PC-3 (cell line): ENCODE data around the gene SIL1. TPM values are rescaled to one million over a fixed set of nuclear protein-coding genes. Genes with fewer than 3 reads are reported as not detected.

Source experiments
- ATAC-seq: fragments of 200-7000 bp; cut with Tn5 transposase; 2 replicates; pipeline ENCODE4 v1.9.1; 2020; ENCODE audit warnings: mild to moderate bottlenecking, moderate library complexity
- BruUV-seq: library from RNA; stranded (reverse); fragments of 400-500 nt; replicated peaks from 2 replicates; lab custom pipeline; 2021; lab: Mats Ljungman, UMichigan
- CTCF ChIA-PET: fragments of 300-600 bp; sonication (Branson Sonifier 250); formaldehyde crosslinking; loops from one replicate; lab custom pipeline; 2022; ENCODE audit warnings: antibody characterized with exemption; lab: Charles Lee
- POLR2A ChIA-PET: fragments of 300-600 bp; sonication (Branson Sonifier 250); formaldehyde crosslinking; loops from one replicate; lab custom pipeline; 2022; ENCODE audit warnings: antibody characterized with exemption; ENCODE audit not compliant: unreplicated experiment; lab: Charles Lee
- DNase-seq: peaks from one replicate; pipeline ENCODE4 v3.0.0-alpha.2; 2015
- H2AFZ ChIP-seq: fragments of 300-600 bp; sonication (generic); 2 replicates; pipeline ENCODE4 v1.6.0; 2016; ENCODE audit warnings: antibody characterized with exemption, low read length
- H3F3A ChIP-seq: fragments of 300-600 bp; sonication (generic); one replicate; pipeline ENCODE4 v1.6.0; 2017; ENCODE audit warnings: antibody characterized with exemption, low read length, control low read depth, mild to moderate bottlenecking; ENCODE audit not compliant: unreplicated experiment
- H3K27ac ChIP-seq: fragments of 300-600 bp; sonication (generic); 2 replicates; pipeline ENCODE4 v1.5.1; 2016; ENCODE audit warnings: mild to moderate bottlenecking, low read length
- H3K27me3 ChIP-seq: fragments of 300-600 bp; sonication (generic); 2 replicates; pipeline ENCODE4 v1.6.1; 2016; ENCODE audit warnings: low read length, mixed read lengths
- H3K36me3 ChIP-seq: fragments of 300-600 bp; sonication (generic); 2 replicates; pipeline ENCODE4 v1.6.1; 2016; ENCODE audit warnings: low read depth, mixed run types, low read length, mixed read lengths
- H3K4me1 ChIP-seq: fragments of 300-600 bp; sonication (generic); 2 replicates; pipeline ENCODE4 v1.5.1; 2016; ENCODE audit warnings: low read length; ENCODE audit not compliant: insufficient read depth
- H3K4me2 ChIP-seq: fragments of 300-600 bp; sonication (generic); 2 replicates; pipeline ENCODE4 v1.6.0; 2016; ENCODE audit warnings: low read length
- H3K4me3 ChIP-seq: fragments of 300-600 bp; sonication (generic); 2 replicates; pipeline ENCODE4 v1.5.1; 2016; ENCODE audit warnings: mild to moderate bottlenecking, low read length, mixed read lengths
- H3K79me2 ChIP-seq: fragments of 300-600 bp; sonication (generic); 2 replicates; pipeline ENCODE4 v1.6.1; 2017; ENCODE audit warnings: low read length, mixed read lengths
- H3K9ac ChIP-seq: fragments of 300-600 bp; sonication (generic); 2 replicates; pipeline ENCODE4 v1.6.0; 2016; ENCODE audit warnings: mild to moderate bottlenecking, low read length
- H3K9me2 ChIP-seq: fragments of 300-600 bp; sonication (generic); replicated peaks from 2 replicates; pipeline ENCODE4 v1.6.1; 2016; ENCODE audit warnings: mixed run types, low read length, mixed read lengths
- H3K9me3 ChIP-seq: fragments of 300-600 bp; sonication (generic); 2 replicates; pipeline ENCODE4 v1.6.1; 2016; ENCODE audit warnings: low read length, mixed read lengths
- H4K20me1 ChIP-seq: fragments of 300-600 bp; sonication (generic); 2 replicates; pipeline ENCODE4 v1.6.1; 2016; ENCODE audit warnings: low read length, mixed read lengths
- CTCF ChIP-seq: fragments of 300-600 bp; sonication (generic); conservative IDR thresholded peaks from 2 replicates; pipeline ENCODE4 v1.5.1; 2017; ENCODE audit warnings: antibody characterized with exemption, low read depth, mild to moderate bottlenecking, low read length
- EZH2 ChIP-seq: fragments of 300-600 bp; sonication (generic); IDR thresholded peaks from one replicate; pipeline ENCODE4 v1.6.1; 2017; ENCODE audit warnings: antibody characterized with exemption, mild to moderate bottlenecking, low read length; ENCODE audit not compliant: unreplicated experiment
- EZH2phosphoT487 ChIP-seq: fragments of 300-600 bp; sonication (generic); IDR thresholded peaks from 2 replicates; pipeline ENCODE4 v1.6.1; 2018; ENCODE audit warnings: mild to moderate bottlenecking, antibody characterized with exemption, low read length, borderline replicate concordance
- intact Hi-C: fragments of 100-400 bp; cut with micrococcal nuclease; formaldehyde crosslinking; loops from 2 replicates; pipeline ENCODE4 v1.9.0; 2023
- total RNA-seq: library from RNA; depleted of rRNA; stranded (reverse); fragments of >200 nt; gene quantifications from 2 replicates; pipeline ENCODE4 v1.2.3, GENCODE V29; 2014

The SIL1 gene
- total RNA-seq, 1 experiment from 2014 or later, result 7.9 TPM

GRCh38 chr5:139199321-139199720 lies 1.2 kb upstream of the SIL1 start:
- BruUV-seq, result no TSS peak
- Histone ChIP-seq H3K27ac (no peak overlapping the region), H3K4me2 (no peak overlapping the region), H3F3A (no peaks in the 10 kb centered on the region), H3K4me3 (no peak overlapping the region), H3K9ac (no peak overlapping the region), H3K36me3 (no peaks in the 10 kb centered on the region), H3K9me3 (no peaks in the 10 kb centered on the region), H3K4me1 (peaks cover 7% of the 10 kb centered on the region; the same call in 1 of the 2 replicates), H4K20me1 (no peaks in the 10 kb centered on the region), H2AFZ (no peak overlapping the region), H3K9me2 (no peaks in the 10 kb centered on the region), H3K79me2 (peaks cover 20% of the 10 kb centered on the region), H3K27me3 (no peaks in the 10 kb centered on the region)
- no peak for ATAC-seq
- intact Hi-C loops, result no loop called here
- ChIA-PET POLR2A (interaction anchor here (0.7 kb wide), 1 partner anchor 37 kb away, joined by 3 read pairs; no protein-coding TSS in a partner anchor), CTCF (no interaction called here)
- no peak for TF ChIP-seq EZH2
- no peak for TF ChIP-seq CTCF
- TF ChIP-seq EZH2phosphoT487, result no peak
- DNase-seq, result no peak

GRCh38 chr5:139196296-139196956 lies 1.7 kb downstream of the SIL1 start:
- H3K4me1 ChIP-seq, result peaks cover 7% of the 10 kb centered on the region; the same call in 1 of the 2 replicates
- H2AFZ ChIP-seq, result no peak overlapping the region
- no peak overlapping the region for H3K9ac ChIP-seq
- no peak overlapping the region for H3K27ac ChIP-seq
- H3K4me3 ChIP-seq, result no peak overlapping the region
- no peak for DNase-seq
- no TSS peak for BruUV-seq
- no peaks in the 10 kb centered on the region for H4K20me1 ChIP-seq
- no peaks in the 10 kb centered on the region for H3K27me3 ChIP-seq
- ATAC-seq, result no peak
- H3K9me3 ChIP-seq, result no peaks in the 10 kb centered on the region
- no peak for TF ChIP-seq EZH2phosphoT487
- TF ChIP-seq CTCF, result no peak
- TF ChIP-seq EZH2, result no peak
- no peak overlapping the region; the same call in 1 of the 2 replicates for H3K4me2 ChIP-seq
- POLR2A ChIA-PET, result no interaction called here
- CTCF ChIA-PET, result no interaction called here
- H3K9me2 ChIP-seq, result no peaks in the 10 kb centered on the region
- peaks cover 20% of the 10 kb centered on the region for H3K79me2 ChIP-seq
- intact Hi-C loops, result no loop called here
- no peaks in the 10 kb centered on the region for H3F3A ChIP-seq
- H3K36me3 ChIP-seq, result no peaks in the 10 kb centered on the region

GRCh38 chr5:139194486-139194885 lies 3.7 kb downstream of the SIL1 start:
- ChIA-PET CTCF (interaction anchor here (0.6 kb wide), 1 partner anchor 153 kb away, joined by 6 read pairs; no protein-coding TSS in a partner anchor), POLR2A (no interaction called here)
- Histone ChIP-seq H3F3A (no peaks in the 10 kb centered on the region), H3K27me3 (no peaks in the 10 kb centered on the region), H3K9me2 (no peaks in the 10 kb centered on the region), H3K4me3 (no peak overlapping the region), H2AFZ (no peak overlapping the region), H3K27ac (no peak overlapping the region), H3K9ac (no peak overlapping the region), H3K4me2 (no peak overlapping the region), H4K20me1 (no peaks in the 10 kb centered on the region), H3K79me2 (peaks cover 20% of the 10 kb centered on the region), H3K9me3 (no peaks in the 10 kb centered on the region), H3K4me1 (peaks cover 7% of the 10 kb centered on the region; the same call in 1 of the 2 replicates), H3K36me3 (no peaks in the 10 kb centered on the region)
- ATAC-seq, result no peak
- TF ChIP-seq EZH2phosphoT487 (no peak), CTCF (no peak), EZH2 (no peak)
- no TSS peak for BruUV-seq
- no peak for DNase-seq
- intact Hi-C loops, result no loop called here
